Body of pancreas (tissue), 4 donors: Measurements from ENCODE around the gene MAD1L1. TPM values are rescaled to one million over a fixed set of nuclear protein-coding genes. Genes with fewer than 3 reads are reported as not detected.
"Not testable (repeated sequence)": the region's sequence is repeated elsewhere in the genome, so short reads cannot be mapped to it uniquely, and the experiment has no call there.

Source experiments
- ATAC-seq: fragments of 150-250 bp; one replicate; pipeline ENCODE4 v1.9.1; 2016
- DNase-seq, 4 donors: peaks; one replicate each; pipeline ENCODE4 v3.0.0-alpha.2; 2019
- H3K27ac ChIP-seq, 4 donors: fragments of 200-600 bp; sonication (generic); 1 replicate in 3 of 4; 2 replicates in 1 of 4; pipeline versions ENCODE4 v1.5.1 to v1.6.1; 2016 to 2019; ENCODE audit warnings: mild to moderate bottlenecking in 1 of 4, mixed read lengths in 1 of 4, moderate library complexity in 1 of 4
- H3K27me3 ChIP-seq, 2 donors: fragments of 200-600 bp; sonication (generic); one replicate each; pipeline ENCODE4 v1.6.0; 2016; ENCODE audit warnings: mild to moderate bottlenecking in 1 of 2
- H3K36me3 ChIP-seq, 2 donors: fragments of 200-600 bp; sonication (generic); replicated peaks in 1 of 2; 2 replicates each; pipeline ENCODE4 v1.5.1; 2016; ENCODE audit warnings: low read depth in 2 of 2; ENCODE audit not compliant: insufficient read depth in 1 of 2
- H3K4me1 ChIP-seq: fragments of 200-600 bp; sonication (generic); one replicate; pipeline ENCODE4 v1.6.0; 2016
- H3K4me3 ChIP-seq, 2 donors: fragments of 200-600 bp; sonication (generic); 1 replicate in 1 of 2; 2 replicates in 1 of 2; pipeline ENCODE4 v1.5.1; 2016 to 2019
- H3K9me3 ChIP-seq, 3 donors: fragments of 200-600 bp; sonication (generic); 1 replicate in 2 of 3; 2 replicates in 1 of 3; pipeline ENCODE4 v1.5.1; 2016
- POLR2A ChIP-seq, 3 donors: fragments of 450-650 bp; IDR thresholded peaks; one replicate each; pipeline ENCODE4 v1.6.1; 2016; ENCODE audit warnings: antibody characterized with exemption in 3 of 3, mild to moderate bottlenecking in 2 of 3
- WGBS, 2 donors: methylation state at CpG; one replicate each; pipeline ENCODE4 v1.1.5; 2017; 5-methylcytosine and 5-hydroxymethylcytosine counted together
- intact Hi-C: fragments of 100-400 bp; cut with DNase I; formaldehyde crosslinking; loops from one replicate; pipeline ENCODE4 v1.15.1; 2023
- total RNA-seq, 2 donors: library from RNA; depleted of rRNA; stranded (reverse); fragments of >200 nt; gene quantifications; one replicate each; pipeline ENCODE4 v1.1.0, GENCODE V29; 2016
- TF ChIP-seq, protein P1 (sequence below), 7 experiments: fragments of 450-650 bp in 4 of 7; fragments of 200-600 bp in 3 of 7; sonication (generic) in 3 of 7; IDR thresholded peaks; one replicate each; pipeline ENCODE4 v1.5.1; 2016 to 2019; ENCODE audit warnings: antibody characterized with exemption in 7 of 7

Gene MAD1L1
- total RNA-seq, 2 donors from 2014 or later, result 14.0 to 66.9 TPM

DNA sequence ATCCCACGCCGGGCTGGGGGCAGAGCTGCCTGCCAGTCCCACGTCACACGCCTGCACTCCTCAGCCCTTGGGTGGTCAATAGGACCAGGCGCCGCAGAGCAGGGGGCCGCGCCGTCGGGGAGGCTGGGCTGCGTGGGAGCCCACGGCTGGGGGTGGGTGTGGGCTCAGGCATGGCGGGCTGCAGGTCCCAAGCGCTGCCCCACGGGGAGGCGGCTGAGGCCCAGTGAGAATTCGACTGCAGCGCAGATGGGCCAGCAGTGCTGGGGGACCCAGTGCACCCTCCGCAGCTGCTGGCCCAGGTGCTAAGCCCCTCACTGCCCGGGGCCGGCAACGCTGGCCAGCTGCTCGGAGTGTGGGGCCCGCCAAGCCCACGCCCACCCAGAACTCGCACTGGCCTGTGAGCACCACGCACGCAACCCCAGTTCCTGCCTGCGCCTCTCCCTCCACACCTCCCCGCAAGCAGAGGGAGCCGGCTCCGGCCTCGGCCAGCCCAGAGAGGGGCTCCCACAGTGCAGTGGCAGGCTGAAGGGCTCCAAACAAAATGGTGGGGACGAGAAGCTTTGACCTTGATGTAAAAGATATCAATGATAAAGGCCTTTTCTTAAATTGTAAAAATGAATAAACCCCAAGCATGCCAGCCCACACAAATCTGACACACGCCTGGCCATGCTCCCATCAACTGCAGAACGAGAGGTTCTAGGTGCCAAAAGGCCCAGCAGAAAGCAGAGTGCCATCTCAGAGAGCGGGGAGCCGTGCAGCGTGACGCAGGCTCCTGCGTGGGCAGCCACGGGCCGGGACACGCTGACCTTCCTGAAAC, 255.5 kb downstream of the MAD1L1 start:
- no peak for TF ChIP-seq POLR2A (IDR thresholded peaks at IDR 0.05)
- TF ChIP-seq, protein P1, sequence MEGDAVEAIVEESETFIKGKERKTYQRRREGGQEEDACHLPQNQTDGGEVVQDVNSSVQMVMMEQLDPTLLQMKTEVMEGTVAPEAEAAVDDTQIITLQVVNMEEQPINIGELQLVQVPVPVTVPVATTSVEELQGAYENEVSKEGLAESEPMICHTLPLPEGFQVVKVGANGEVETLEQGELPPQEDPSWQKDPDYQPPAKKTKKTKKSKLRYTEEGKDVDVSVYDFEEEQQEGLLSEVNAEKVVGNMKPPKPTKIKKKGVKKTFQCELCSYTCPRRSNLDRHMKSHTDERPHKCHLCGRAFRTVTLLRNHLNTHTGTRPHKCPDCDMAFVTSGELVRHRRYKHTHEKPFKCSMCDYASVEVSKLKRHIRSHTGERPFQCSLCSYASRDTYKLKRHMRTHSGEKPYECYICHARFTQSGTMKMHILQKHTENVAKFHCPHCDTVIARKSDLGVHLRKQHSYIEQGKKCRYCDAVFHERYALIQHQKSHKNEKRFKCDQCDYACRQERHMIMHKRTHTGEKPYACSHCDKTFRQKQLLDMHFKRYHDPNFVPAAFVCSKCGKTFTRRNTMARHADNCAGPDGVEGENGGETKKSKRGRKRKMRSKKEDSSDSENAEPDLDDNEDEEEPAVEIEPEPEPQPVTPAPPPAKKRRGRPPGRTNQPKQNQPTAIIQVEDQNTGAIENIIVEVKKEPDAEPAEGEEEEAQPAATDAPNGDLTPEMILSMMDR (IDR thresholded peaks at IDR 0.05), result no peak
- no peaks in the 10 kb centered on the region for H3K4me1 ChIP-seq
- WGBS, 2 donors, result 92 to 94% methylated on average over 18 to 44 of the region's 44 CpGs
- no peaks in the 10 kb centered on the region for H3K9me3 ChIP-seq
- intact Hi-C loops, result no loop called here
- no peak overlapping the region for H3K4me3 ChIP-seq
- H3K27me3 ChIP-seq, result no peaks in the 10 kb centered on the region
- DNase-seq (no peak), ATAC-seq (no peak)
- H3K27ac ChIP-seq, result no peak overlapping the region
- no peaks in the 10 kb centered on the region for H3K36me3 ChIP-seq

DNA sequence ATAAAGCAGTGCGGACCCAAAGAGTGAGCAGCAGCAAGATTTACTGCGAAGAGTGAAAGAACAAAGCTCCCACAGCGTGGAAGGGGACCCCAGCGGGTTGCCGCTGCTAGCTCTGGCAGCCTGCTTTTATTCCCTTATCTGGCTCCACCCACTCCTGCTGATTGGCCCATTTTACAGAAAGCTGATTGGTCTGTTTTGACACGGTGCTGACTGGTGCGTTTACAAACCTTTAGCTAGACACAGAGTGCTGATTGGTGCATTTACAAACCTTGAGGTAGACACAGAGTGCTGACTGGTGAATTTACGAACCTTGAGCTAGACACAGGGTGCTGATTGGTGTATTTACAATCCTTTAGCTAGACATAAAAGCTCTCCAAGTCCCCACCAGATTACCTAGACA, 256.2 kb downstream of the MAD1L1 start:
- DNase-seq, ATAC-seq, H3K36me3 ChIP-seq, H3K27ac ChIP-seq, H3K27me3 ChIP-seq, intact Hi-C loops, H3K4me1 ChIP-seq, H3K9me3 ChIP-seq, H3K4me3 ChIP-seq: not testable (repeated sequence)
- WGBS, 2 donors, result 96 to 98% methylated on average over 7 to 8 of the region's 8 CpGs

DNA sequence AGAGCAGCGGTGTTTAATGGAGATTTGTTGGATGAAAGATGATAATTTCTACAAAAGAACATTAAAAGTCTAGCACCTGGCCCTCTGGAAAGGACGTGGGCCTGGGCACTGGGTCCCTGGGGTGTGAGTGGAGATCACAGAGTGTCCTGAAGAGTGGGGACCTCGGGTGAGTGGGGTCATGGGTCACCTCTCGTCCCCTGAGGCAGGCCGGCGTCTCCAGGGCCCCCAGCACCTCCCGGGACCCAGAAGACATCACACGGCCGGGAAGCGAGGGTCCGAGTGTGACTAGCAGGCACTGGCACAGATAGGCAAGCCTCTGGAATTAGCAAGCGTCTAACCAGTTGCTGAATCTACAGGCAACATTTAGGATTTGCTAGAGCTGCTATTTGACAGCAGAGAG, 257.2 kb downstream of the MAD1L1 start:
- H3K27me3 ChIP-seq, result no peaks in the 10 kb centered on the region
- WGBS, 2 donors, result 86 to 94% methylated on average over 10 to 12 of the region's 12 CpGs
- ATAC-seq, result no peak
- no peaks in the 10 kb centered on the region for H3K9me3 ChIP-seq
- no peaks in the 10 kb centered on the region for H3K4me1 ChIP-seq
- H3K4me3 ChIP-seq, result no peak overlapping the region
- no peak for DNase-seq
- TF ChIP-seq, protein P1 (IDR thresholded peaks at IDR 0.05), result no peak
- TF ChIP-seq POLR2A (IDR thresholded peaks at IDR 0.05), result no peak
- intact Hi-C loops, result no loop called here
- H3K36me3 ChIP-seq, result no peaks in the 10 kb centered on the region
- H3K27ac ChIP-seq, result no peak overlapping the region

DNA sequence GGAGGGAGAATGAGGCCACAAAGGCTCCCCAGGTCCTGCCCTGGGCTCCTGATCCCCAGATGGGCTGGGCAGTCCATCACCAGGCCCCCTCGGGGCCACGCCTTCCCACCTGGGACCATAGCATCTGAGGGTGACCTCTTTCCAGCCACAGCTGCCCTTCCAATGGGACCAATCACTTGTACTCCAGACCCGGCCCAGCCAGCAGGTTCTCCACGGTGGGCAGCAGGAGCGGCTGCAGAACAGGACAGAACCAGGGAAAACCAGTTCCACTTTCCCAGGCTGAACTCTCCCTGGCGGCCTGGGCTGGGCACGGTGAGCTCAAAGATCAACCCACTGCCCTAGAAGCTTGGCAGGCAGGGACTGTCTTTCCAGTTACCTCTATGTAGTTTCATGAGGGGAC, 257.6 kb downstream of the MAD1L1 start:
- no peaks in the 10 kb centered on the region for H3K4me1 ChIP-seq
- H3K36me3 ChIP-seq, result no peaks in the 10 kb centered on the region
- intact Hi-C loops, result no loop called here
- DNase-seq (no peak), ATAC-seq (no peak)
- WGBS, 2 donors, result 86 to 100% methylated on average over 1 to 7 of the region's 7 CpGs
- H3K27ac ChIP-seq, result no peak overlapping the region
- TF ChIP-seq, protein P1 (IDR thresholded peaks at IDR 0.05), result no peak
- TF ChIP-seq POLR2A (IDR thresholded peaks at IDR 0.05), result no peak
- H3K27me3 ChIP-seq, result no peaks in the 10 kb centered on the region
- no peaks in the 10 kb centered on the region for H3K9me3 ChIP-seq
- H3K4me3 ChIP-seq, result no peak overlapping the region

DNA sequence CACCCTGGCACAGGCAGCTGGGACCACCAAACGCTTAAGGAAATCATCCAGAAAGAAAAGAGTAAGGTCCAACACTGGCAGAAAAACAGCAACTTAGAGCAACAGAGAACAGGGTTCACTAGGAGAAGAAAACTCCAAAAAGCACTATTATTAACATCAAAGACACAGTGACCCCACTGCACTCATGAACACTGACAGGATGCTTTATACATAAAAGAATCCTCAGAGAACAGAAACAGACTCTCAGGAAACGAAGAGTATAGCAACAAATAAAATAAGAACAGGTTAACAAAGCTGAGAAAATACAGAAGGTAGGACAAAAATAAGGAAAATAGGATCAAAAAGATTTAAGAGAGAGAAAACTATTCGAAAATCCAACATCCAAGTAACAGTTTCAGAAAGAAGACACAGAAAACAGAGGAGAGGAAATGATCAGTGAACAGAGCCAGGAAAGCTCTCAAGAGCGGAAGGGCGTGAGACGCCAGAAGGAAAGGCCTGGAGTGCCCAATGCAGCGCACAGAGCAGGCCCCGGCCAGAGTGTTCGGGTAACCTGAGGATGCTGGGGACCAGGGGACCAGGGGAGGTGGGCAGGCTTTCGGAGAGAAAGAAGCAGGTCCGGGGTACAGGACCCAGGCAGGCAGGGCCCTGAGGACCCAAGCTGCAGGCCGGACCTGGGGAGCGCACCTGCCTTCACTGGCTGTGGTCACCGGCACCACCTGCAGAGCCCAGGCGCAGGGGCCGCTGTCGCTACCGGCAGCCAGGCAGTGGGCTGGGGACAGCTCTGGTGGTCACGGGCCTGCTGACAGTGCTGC, 258.2 kb downstream of the MAD1L1 start:
- Histone ChIP-seq H3K4me1 (no peaks in the 10 kb centered on the region), H3K9me3 (no peaks in the 10 kb centered on the region), H3K27ac (no peak overlapping the region), H3K36me3 (no peaks in the 10 kb centered on the region), H3K27me3 (no peaks in the 10 kb centered on the region), H3K4me3 (no peak overlapping the region)
- TF ChIP-seq, protein P1 (IDR thresholded peaks at IDR 0.05), result no peak
- no peak for TF ChIP-seq POLR2A (IDR thresholded peaks at IDR 0.05)
- intact Hi-C loops, result no loop called here
- WGBS, 2 donors, result 81% methylated on average over 13 to 19 of the region's 19 CpGs
- DNase-seq, result no peak
- no peak for ATAC-seq
